ENCODE measurements around the gene CPM.

DNA sequence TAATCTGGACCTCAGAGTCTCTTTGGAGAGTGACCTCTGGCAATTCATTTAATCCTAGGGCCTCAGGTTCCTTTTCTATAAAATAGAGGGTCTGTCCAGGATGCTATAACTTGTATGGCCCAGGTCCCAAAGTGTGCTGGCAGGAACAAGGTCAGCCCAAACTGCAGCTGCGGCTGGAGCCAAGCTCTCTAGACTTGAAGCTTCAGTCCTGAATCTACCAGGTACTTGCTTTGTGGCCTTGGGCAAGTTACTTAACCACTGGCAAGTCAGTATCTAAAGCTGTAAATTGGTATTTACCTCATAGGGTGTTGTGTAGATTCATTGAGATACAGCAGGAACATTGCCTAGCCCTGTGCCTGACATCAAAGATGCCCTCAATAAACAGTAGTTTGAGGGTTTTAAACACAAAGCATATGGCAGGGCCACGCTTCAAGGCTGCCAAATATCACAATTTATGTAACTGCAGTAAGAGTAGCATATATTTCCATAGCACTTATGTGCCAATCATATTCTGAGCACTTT is 21.7 kb downstream of the CPM start:
- TF ChIP-seq, protein P1, sequence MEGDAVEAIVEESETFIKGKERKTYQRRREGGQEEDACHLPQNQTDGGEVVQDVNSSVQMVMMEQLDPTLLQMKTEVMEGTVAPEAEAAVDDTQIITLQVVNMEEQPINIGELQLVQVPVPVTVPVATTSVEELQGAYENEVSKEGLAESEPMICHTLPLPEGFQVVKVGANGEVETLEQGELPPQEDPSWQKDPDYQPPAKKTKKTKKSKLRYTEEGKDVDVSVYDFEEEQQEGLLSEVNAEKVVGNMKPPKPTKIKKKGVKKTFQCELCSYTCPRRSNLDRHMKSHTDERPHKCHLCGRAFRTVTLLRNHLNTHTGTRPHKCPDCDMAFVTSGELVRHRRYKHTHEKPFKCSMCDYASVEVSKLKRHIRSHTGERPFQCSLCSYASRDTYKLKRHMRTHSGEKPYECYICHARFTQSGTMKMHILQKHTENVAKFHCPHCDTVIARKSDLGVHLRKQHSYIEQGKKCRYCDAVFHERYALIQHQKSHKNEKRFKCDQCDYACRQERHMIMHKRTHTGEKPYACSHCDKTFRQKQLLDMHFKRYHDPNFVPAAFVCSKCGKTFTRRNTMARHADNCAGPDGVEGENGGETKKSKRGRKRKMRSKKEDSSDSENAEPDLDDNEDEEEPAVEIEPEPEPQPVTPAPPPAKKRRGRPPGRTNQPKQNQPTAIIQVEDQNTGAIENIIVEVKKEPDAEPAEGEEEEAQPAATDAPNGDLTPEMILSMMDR (IDR thresholded peaks at IDR 0.05; ENCODE audit: low read length): no peak
- no peak for TF ChIP-seq EZH2phosphoT487 (IDR thresholded peaks at IDR 0.05; ENCODE audit: low read length)

Measured in MM.1S (cell line).